H1 (cell line): Measurements from ENCODE around the gene SH2D7. TPM values are rescaled to one million over a fixed set of nuclear protein-coding genes. Genes with fewer than 3 reads are reported as not detected.

Experiments used
- polyA plus RNA-seq, 7 experiments: library from polyadenylated mRNA; depleted of rRNA in 3 of 7; stranded (reverse) in 5 of 7; unstranded in 2 of 7; fragments of >200 nt in 5 of 7; fragments of 200-250 nt in 2 of 7; gene quantifications; 1 replicate in 5 of 7; 2 replicates in 1 of 7; 4 replicates in 1 of 7; pipeline versions ENCODE4 v1.2.1 to v1.2.3, GENCODE V29; 2011 to 2013; ENCODE audit warnings: missing spikeins in 2 of 7, mixed read lengths in 2 of 7
- total RNA-seq: library from RNA; stranded (reverse); fragmentation: NEBNext Ultra II Directional; extraction: Animal tissue kit (Norgen Biotek cat#: 25700); gene quantifications from 2 replicates; pipeline ENCODE4 v1.2.1, GENCODE V29; 2021
- TF ChIP-seq, protein P1 (sequence below), 3 experiments: IDR thresholded peaks; 1 replicate in 2 of 3; 2 replicates in 1 of 3; pipeline versions ENCODE4 v1.5.1 to v1.6.1; 2011; ENCODE audit warnings: low read length in 3 of 3, mild to moderate bottlenecking in 3 of 3, inconsistent platforms in 2 of 3, low read depth in 1 of 3, moderate library complexity in 1 of 3; ENCODE audit not compliant: insufficient read depth in 1 of 3; ENCODE audit errors: control extremely low read depth in 1 of 3

SH2D7 gene
- total and polyA plus RNA-seq, 2 of the 8 experiments (the other 6 are each of a cell fraction or from before 2014, with no cell fraction given) = not detected

DNA sequence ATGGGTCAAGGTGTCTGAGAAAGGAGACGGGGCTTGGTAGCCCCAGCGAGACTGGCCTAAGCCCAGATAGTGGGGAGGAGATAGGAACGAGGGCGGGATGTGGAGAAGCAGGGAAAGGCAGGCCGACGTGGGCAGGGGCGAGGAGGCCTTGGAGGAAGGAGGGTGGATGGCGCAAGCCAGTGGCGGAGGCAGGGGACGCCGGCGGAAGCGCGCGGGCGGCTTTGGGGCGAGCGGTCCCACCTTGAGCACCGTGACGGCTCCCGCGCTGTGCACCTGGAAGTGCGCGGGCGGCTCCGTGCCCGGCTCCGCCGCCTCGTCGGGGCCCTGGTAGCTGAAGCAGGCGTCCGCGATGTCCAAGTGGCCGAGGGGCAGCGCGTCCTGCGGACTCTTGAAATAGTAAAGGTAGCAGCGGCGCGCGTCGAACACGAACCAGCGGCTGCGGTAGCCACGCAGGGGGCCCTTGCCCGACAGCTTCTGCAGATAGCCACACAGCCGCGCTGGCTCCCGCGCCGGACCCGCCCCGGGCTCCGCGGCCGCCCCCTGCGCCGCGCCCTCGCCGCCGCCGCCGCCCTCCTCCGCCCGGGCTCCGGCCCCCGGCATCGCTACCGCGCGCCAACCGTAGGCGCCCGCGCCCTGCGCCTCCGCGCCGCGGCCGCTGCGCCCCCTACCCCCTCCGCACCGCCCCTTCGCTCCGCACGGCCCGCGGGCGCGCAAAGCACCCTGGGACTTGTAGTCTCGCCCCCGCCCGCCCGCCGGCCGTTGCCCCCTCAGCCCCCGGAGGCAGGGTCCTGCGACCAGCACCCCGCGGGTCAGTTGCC is 15.1 kb upstream of the SH2D7 start, which contains the start of gene TBC1D2B (continued):
- TF ChIP-seq, protein P1, sequence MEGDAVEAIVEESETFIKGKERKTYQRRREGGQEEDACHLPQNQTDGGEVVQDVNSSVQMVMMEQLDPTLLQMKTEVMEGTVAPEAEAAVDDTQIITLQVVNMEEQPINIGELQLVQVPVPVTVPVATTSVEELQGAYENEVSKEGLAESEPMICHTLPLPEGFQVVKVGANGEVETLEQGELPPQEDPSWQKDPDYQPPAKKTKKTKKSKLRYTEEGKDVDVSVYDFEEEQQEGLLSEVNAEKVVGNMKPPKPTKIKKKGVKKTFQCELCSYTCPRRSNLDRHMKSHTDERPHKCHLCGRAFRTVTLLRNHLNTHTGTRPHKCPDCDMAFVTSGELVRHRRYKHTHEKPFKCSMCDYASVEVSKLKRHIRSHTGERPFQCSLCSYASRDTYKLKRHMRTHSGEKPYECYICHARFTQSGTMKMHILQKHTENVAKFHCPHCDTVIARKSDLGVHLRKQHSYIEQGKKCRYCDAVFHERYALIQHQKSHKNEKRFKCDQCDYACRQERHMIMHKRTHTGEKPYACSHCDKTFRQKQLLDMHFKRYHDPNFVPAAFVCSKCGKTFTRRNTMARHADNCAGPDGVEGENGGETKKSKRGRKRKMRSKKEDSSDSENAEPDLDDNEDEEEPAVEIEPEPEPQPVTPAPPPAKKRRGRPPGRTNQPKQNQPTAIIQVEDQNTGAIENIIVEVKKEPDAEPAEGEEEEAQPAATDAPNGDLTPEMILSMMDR (IDR thresholded peaks at IDR 0.05; ENCODE audit: control extremely low read depth in 1 of 3, insufficient read depth in 1 of 3, low read depth in 1 of 3, low read length in 3 of 3) = peak in 1 of 3 experiments; percentile 14; a peak in 1 of 4 replicates
